HG02759 (cell line): ENCODE results near the gene RHEX.
A peak's percentile ranks its signal among the peaks of the same experiment; 100 is the strongest.

Experiments used
- ATAC-seq: cut with Tn5 transposase; IDR thresholded peaks from one replicate; pipeline ENCODE4 v1.9.1; 2021; ENCODE audit warnings: mild to moderate bottlenecking, moderate library complexity; ENCODE audit not compliant: unreplicated experiment

The RHEX gene

DNA sequence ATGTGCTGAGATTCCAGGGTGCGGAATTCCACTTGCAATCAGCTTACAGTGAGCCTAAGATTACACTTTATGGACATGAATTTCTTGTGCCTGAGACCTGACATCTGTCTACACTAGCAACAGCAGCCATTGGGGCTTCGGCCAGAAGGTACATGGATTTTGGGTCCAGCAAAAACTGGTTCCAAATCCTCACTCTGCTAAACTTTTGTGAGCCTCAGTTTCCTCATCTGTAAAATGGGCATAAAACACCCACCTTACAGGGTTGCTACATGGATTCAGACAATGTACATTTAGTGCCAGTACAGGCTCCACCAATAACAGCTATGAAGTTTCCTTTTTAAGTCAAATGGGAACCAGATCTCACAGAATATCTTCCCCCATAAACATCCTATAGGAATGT, 30.8 kb downstream of the RHEX start:
- no peak for ATAC-seq

DNA sequence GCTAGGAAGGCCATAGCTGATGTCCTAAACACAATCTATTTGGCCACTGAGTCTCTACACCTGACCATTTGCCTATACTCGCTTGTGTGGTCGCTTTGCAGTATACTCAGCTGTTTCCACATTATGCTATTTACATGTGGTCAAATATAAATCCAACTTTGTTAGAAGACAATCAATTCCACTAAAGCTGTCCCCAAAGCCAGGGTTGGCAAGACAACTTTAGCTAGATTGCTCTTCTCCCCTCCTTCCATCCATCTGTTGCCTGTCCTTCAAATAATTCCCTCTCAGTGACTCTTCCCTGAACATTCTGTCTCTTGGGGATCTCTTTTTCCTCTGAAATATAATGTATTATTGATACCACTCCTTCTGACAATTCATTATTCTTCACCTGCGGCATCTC, 34.1 kb downstream of the RHEX start:
- ATAC-seq: no peak

DNA sequence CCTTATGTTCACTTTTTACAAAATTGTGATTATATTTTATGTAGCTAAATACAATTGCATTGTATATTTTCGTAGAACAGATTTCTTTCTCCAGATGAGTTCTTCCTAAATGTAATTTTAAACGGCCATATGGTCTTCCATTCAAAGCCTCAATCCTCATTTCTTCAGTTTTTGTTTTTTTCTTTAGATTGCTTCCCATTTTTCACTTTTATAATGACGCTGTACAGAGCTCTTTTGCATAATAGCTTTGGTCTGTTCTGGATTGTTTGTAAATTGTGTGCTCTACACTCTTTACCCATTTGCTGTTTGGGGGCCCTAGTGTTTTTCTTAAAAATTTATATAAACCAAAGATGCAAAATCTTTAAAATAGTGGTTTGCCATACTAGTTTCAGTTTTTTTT, 36.4 kb downstream of the RHEX start:
- ATAC-seq: no peak

GRCh38 chr1:206094024-206094423, 41.1 kb downstream of the RHEX start:
- ATAC-seq: no peak

DNA sequence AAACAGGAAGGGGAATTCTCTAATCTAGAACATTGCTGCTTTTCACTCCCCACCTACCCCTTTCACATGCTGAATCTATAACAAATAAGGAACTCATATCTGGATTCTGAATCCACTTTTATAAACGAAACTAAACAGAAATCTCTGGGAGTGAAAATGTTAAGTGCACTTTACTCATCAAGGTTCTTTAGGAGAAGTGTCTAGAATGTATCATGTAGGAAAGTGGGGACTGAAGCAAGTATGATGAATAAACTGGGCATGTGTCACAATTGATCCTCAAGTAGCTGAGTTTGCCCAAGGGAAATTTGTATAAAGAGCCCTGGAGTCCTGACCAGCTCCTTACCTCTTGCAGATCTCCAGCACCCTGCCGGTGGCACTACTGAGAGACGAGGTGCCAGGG, 44.4 kb downstream of the RHEX start:
- no peak for ATAC-seq

DNA sequence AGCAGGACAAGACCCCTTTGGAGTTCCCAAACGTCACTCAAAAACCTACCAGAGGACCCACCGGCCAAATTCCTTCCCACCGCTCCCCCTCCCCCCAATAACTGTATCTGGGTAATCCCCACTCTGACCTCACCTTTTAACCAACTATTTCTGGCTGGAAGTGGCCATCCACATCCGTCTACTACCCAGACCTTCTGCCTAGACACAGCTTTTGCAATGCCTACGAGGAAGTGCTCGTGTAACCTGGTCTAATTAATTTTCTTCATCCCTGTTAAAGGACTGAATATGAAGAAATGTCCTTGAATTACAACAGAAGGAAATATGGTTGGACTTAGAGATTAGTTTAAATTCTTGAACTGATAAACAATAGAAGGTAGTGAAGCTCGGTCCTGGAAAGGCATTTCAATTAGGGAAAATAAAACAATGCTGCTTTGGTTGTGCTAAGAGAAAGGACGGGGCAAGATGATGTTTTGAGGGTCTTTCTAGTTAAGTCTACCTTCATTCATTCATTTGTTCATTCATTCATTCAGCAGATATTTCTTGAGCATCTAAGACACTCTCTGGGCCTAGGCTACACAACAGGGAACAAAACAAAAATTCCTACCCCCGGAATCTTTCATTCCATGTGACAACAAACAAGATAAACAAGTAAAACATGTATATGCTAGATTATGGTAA, 45.4 kb downstream of the RHEX start:
- ATAC-seq: no peak

- ATAC-seq: no peak
Measured at GRCh38 chr1:206100226-206100815, 47.3 kb downstream of the RHEX start.

- no peak for ATAC-seq
Measured at GRCh38 chr1:206101351-206102045, 48.5 kb downstream of the RHEX start.

- ATAC-seq: no peak
Measured at GRCh38 chr1:206102292-206102936, 49.4 kb downstream of the RHEX start.

GRCh38 chr1:206103979-206104378, 51.0 kb downstream of the RHEX start:
- ATAC-seq: no peak

GRCh38 chr1:206105464-206105995, 52.6 kb downstream of the RHEX start:
- ATAC-seq: no peak

DNA sequence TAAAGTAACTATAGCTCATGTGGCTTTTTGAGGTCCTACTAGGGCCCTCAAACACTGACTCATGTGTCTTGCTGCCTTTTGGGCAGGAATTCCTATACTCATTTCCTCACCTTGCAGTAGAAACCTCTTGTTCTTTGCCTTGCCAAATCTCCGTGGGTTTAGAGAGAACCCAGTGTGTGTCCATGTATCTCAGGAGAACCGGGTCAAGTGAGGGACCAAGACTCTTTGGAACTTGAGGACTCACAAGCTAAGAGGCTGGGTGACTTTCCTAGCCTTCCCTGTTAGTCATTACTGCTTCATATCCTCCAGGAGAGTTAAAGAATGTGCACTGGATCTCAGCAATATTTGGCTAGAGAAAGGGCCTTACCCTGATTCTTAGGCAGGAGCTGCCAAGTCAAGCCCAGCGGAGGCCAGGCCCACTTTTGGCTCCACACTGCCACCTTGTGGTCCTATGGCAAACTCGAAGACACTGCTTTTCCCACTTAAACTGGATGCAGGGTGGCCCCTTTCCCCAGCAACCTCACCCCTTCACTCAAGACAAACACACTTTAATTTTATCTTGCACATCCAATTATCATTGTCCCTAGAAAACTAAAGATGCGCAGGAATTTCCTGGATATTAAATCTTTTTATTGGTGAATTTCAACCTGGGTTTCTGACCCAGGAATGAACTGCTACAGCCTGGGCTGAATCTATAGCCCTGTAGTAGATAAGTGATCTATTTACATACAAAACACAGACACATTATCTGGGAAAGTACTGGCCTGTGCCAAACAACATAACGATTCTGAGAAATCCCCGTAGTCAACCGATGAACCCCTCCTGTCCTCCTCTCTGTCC, 53.6 kb downstream of the RHEX start:
- ATAC-seq: peak; percentile 61

DNA sequence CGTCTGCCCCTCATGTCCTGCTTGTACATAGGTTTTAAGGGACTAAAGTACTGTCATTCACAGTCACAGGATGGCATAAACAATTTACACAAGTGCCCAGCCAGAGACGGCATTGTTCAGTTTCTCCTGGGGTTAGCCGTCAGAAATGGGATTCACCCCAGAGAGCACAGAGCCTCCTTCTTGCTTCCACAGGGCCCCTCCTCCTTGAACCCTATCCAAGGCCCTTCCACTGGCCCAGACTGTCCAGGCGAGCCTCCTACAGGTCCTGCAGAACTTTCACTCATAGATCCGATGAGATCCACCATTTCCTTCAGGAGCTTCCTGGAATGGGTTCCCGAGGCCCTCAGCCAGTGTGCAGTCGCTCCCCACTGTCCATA, 54.2 kb downstream of the RHEX start:
- no peak for ATAC-seq

GRCh38 chr1:206108635-206109034, 55.7 kb downstream of the RHEX start:
- no peak for ATAC-seq

DNA sequence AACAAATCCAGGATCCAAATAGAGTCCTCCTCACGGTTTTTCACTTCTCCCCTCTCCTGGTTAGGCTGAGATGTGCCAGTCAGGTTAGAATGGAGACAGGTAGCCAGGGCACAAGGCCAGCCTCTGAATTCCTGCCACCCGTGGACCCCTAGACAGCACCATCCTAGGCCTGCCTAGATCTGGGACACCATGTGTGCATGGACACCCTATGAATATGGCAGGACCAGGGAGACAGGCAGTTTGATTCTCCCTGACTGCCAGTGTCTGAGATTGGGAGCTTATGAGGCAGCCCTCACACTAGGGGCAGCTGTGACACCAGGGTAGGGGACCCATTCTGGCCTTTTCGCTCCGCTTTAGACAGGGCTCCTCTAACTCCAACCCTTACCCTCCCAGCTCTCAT, 56.7 kb downstream of the RHEX start:
- no peak for ATAC-seq

- no peak for ATAC-seq
Measured at GRCh38 chr1:206110161-206110560, 57.2 kb downstream of the RHEX start.

- ATAC-seq: no peak
Measured at GRCh38 chr1:206110820-206111219, 57.8 kb downstream of the RHEX start.

GRCh38 chr1:206111271-206111927, 58.4 kb downstream of the RHEX start:
- no peak for ATAC-seq

- ATAC-seq: no peak
Measured at GRCh38 chr1:206112600-206113301, 59.8 kb downstream of the RHEX start.
